HG02642 (cell line): Measurements from ENCODE around the gene PITPNC1.
"Not testable (repeated sequence)": the region's sequence is repeated elsewhere in the genome, so short reads cannot be mapped to it uniquely, and the experiment has no call there.

Experiments used
- ATAC-seq: cut with Tn5 transposase; IDR thresholded peaks from one replicate; pipeline ENCODE4 v1.9.1; 2021; ENCODE audit warnings: mild to moderate bottlenecking; ENCODE audit not compliant: unreplicated experiment, poor library complexity

Gene PITPNC1

GRCh38 chr17:67479148-67479547, 102.1 kb downstream of the PITPNC1 start:
- ATAC-seq, result no peak

- not testable (repeated sequence) for ATAC-seq
Observed at GRCh38 chr17:67480959-67481358, 103.9 kb downstream of the PITPNC1 start.

DNA sequence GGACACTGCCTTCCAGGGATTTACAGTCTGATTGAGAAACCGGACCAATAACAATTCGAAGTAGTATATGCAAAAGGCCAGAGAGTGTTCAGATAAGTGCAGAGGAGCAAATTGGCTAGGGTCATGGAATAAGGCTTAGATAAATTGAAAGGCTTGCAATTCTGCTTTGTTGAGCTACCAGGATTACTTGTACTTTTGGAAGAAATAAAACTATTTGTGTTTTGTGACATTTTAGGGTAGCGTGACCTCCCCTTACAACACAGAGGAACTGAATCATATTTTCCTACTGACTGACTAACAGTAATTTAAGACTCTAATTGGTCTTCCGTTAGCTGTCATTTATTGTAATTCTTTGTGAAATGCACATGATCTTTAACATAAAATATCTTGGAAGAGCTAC, 104.7 kb downstream of the PITPNC1 start:
- no peak for ATAC-seq

DNA sequence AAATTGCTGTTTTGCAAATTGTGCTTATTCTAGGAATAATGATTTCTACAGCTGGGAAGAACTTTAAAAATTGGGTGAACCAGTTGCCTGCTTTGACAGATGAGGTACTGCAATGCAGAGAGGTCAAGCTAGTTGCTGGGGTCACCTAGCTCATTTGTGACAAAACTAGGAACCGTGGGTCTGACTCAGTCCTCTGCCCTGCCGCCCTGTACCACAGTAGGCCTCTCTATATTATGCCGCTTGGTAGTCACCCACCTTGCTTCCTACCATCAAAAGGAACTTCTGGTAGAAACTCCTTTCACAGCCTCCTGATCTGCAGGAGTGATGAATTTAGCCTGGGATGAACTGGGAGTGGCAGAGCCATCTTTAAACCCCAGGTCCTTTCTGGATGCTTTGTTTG, 105.7 kb downstream of the PITPNC1 start:
- no peak for ATAC-seq

- ATAC-seq, result no peak
Observed at GRCh38 chr17:67484261-67484660, 107.2 kb downstream of the PITPNC1 start.

GRCh38 chr17:67485666-67486065, 108.6 kb downstream of the PITPNC1 start:
- no peak for ATAC-seq

- no peak for ATAC-seq
Observed at GRCh38 chr17:67487506-67487905, 110.4 kb downstream of the PITPNC1 start.

DNA sequence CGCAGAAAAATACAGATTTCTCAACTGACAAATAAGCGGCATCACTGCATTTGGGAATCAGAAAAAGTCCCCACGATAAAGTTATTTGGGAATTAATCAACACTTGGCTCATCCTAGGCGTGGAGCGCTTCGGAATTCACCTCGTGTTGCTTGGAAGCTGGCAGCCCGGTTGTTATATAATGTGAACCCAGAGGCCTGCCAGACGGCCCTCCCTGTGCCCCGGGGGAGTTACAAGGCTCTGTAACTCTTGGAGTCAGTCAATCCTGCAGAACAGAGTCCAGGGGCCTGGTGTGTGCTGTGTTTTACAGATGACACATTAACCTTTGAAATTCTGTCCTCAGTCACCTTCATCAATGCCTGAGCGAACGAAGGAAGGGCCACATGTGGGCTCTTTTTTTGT, 111.1 kb downstream of the PITPNC1 start:
- ATAC-seq, result no peak

DNA sequence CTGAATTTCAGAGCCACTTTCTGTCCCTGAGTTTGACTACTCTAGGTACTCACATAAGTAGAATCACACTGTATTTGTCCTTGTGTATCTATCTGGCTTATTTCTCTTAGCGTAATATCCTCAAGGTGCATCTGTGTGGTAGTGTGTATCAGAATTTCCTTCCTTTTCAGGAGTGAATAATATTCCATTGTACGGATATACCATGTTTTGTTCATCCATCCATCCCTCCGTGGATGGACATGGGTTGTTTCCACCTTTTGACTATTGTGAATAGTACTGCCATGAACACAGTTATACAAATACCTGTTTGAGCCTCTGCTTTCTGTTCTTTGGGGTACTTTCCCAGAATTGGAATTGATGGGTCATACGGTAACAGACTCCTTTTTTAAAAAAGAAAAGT, 111.7 kb downstream of the PITPNC1 start:
- no peak for ATAC-seq

- ATAC-seq, result no peak
Observed at GRCh38 chr17:67489273-67489672, 112.2 kb downstream of the PITPNC1 start.

DNA sequence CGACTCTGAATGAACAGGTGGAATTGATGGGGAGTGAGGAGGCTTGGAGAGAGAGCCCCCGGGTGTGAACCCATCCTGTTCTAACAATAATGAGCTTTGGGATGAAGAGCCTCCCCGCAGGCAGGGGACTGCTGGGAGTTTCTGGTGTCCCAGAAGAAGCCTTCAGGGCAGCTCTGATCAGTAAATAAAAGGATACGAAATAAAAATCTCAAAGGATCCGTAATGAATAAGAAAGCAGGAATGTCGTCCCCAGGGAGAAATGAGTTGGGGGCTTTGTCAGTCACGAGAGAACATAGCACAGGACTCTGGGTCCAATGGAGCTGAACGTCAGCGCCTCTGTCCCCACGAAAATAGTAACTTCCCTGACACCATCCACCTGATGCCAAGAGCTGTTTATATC, 113.4 kb downstream of the PITPNC1 start:
- no peak for ATAC-seq

- no peak for ATAC-seq
Observed at GRCh38 chr17:67491009-67491680, 114.1 kb downstream of the PITPNC1 start.

DNA sequence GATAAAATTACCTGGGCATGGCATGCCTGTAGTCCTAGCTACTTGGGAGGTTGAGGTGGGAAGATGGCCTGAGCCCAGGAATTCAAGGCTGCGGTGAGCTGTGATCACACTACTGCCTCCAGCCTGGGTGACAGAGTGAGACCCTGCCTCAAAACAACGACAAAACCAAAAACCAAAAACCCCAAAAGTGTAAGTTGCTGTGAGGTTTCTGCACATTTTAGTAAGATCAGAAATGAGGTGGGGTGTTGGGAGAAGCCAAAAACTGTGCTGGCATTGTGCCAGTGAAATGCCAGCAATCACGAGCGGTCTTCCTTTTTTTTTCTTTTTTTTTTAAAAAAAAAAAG, 114.6 kb downstream of the PITPNC1 start:
- ATAC-seq, result no peak

GRCh38 chr17:67492251-67492740, 115.2 kb downstream of the PITPNC1 start:
- ATAC-seq, result no peak

DNA sequence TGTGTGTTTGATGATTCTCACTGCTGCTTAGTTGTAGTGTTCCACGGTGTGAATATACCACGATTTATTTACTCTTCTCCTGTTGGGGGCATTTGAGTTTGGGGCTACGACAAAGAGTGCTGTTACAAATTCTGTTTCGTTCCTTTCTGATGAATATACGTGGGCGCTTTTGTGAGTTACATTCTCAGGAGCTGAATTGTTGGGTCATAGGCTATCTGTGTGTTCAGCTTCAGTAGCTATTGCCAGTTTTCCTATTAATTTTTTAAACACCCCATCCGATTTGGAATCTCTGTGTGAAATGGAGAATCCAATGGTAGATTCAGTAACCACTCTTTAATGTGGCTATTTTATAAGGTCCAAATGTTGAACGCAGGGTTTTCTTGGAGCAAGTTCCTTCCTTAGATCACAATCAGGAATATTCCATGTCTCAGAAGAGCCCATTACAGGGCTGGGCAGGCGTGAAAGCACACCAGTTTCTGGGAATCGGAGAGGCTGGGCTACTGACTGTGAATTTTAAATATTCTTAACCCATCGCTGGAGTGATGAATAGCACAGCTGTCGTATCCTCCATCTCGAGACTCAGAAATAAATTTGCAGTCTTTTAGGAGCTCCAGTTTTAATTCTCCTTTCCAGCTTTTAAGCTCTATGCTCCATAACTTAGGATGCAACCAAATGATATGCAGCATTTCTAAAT, 115.9 kb downstream of the PITPNC1 start:
- ATAC-seq, result no peak

- ATAC-seq, result no peak
Observed at GRCh38 chr17:67493812-67494211, 116.7 kb downstream of the PITPNC1 start.

- ATAC-seq, result not testable (repeated sequence)
Observed at GRCh38 chr17:67495534-67495933, 118.5 kb downstream of the PITPNC1 start.

- ATAC-seq, result no peak
Observed at GRCh38 chr17:67496286-67496685, 119.2 kb downstream of the PITPNC1 start.

DNA sequence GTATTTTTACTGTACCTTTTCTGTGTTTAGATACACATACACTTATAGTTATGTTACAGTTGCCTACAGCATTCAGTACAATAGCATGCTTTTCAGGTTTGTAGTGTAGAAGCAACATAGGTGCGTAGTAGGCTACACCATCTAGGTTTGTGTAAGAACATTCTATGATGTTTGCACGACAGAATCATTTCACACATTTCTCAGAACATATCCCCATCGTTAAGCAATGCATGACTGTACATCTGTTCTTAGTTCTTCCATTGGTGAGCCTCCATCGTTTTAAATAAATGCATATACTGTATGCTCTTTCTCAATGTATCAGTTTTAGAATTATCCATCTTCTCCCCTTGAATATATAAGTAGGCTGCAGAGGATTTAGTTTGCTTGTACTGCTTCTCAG, 122.6 kb downstream of the PITPNC1 start:
- no peak for ATAC-seq

DNA sequence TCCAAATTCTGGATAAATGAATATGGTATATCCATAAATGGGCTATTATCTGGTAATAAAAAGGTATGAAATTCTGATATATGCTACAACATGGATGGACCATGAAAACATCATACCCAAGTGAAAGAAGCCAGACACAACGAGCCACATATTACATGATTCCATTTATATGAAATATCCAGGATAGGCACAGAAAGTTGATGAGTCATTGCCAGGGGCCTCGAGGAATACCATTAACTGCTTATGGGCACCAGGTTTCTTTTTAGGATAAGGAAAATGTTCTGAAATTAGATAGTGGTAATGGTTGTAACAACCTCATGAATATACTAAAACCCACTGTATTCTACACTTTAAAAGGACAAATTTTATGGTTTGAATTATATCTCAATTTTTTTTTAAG, 123.2 kb downstream of the PITPNC1 start:
- ATAC-seq, result no peak

- no peak for ATAC-seq
Observed at GRCh38 chr17:67500677-67501300, 123.7 kb downstream of the PITPNC1 start.

GRCh38 chr17:67502151-67502550, 125.1 kb downstream of the PITPNC1 start:
- no peak for ATAC-seq
